ENCODE data around the gene ARHGAP1. TPM values are rescaled to one million over a fixed set of nuclear protein-coding genes. Genes with fewer than 3 reads are reported as not detected.

The ARHGAP1 gene
- total RNA-seq, 2 donors from 2014 or later = 88.1 to 117 TPM

DNA sequence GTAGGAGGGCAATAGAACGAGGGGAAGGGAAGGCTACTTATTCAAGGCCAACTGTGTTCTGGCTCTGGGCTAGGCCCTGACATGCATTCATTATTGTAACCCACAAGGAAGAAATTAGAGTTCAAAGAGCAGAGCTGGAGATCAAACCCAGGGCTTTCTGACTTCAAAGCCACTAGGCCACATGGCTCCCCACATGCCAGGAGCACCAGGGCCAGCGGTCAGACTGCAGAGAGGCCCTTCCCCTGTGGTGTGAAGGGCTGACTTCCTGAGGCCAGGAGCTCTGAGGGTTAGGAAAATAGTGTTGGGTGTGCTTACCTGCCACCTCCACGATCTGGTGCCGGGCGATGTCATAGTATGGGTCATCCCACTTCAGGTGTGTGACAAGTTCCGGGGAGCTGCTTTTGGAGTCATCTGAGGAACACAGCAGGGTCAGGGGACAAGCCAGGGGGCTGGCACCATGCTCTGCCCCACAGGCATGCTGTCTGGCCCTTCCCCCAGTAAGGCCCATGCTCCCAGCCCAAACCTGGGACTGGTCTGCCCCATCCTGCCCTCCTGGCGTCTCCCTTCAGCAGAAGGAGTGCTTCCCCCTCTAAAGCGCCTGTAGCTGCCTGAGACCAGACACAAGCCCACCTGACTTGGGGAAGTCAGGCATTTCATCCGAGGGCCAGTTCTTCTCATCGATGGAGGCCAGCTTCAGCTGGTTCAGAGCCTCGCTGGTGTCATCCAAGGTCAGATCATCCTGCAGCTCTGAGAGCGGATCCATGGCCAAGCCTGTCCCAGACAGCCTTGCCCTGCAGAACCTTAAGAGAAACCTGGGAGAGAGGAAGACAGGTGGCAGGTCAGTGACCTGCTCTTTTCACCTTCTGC lies 4.8 kb downstream of the ARHGAP1 start:
- H3K9me3 ChIP-seq = no peaks in the 10 kb centered on the region
- H3K27ac ChIP-seq = peak overlapping the region; percentile 94 to 96
- H3K36me3 ChIP-seq = peaks cover 42% of the 10 kb centered on the region
- no peaks in the 10 kb centered on the region for H3K27me3 ChIP-seq
- H3K4me3 ChIP-seq = no peak overlapping the region
- DNase-seq (ENCODE audit: low spot score) = no peak
- TF ChIP-seq, protein P1, sequence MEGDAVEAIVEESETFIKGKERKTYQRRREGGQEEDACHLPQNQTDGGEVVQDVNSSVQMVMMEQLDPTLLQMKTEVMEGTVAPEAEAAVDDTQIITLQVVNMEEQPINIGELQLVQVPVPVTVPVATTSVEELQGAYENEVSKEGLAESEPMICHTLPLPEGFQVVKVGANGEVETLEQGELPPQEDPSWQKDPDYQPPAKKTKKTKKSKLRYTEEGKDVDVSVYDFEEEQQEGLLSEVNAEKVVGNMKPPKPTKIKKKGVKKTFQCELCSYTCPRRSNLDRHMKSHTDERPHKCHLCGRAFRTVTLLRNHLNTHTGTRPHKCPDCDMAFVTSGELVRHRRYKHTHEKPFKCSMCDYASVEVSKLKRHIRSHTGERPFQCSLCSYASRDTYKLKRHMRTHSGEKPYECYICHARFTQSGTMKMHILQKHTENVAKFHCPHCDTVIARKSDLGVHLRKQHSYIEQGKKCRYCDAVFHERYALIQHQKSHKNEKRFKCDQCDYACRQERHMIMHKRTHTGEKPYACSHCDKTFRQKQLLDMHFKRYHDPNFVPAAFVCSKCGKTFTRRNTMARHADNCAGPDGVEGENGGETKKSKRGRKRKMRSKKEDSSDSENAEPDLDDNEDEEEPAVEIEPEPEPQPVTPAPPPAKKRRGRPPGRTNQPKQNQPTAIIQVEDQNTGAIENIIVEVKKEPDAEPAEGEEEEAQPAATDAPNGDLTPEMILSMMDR (IDR thresholded peaks at IDR 0.05) = no peak
- peaks cover 0 to 69% of the 10 kb centered on the region in 2 donors for H3K4me1 ChIP-seq

DNA sequence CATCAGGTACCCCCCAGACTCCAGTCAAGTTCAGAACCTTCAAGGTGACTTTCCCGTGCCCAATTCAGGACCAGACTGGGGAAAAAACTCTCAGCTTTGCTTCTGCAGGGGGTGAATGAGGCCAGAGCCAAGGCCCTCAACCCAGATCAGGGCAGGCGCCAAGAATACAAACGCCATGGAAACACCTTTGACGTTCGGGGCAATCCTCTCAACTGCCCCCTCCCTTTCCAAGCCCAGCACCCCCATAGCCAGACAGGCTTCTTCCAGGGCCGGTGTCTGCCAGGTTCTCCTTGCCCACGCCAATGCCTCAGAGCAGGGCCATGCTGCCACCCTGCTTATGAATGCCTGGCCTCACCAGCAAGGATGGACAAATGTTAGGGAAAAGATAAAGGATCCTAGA lies 5.8 kb downstream of the ARHGAP1 start:
- TF ChIP-seq, protein P1 (IDR thresholded peaks at IDR 0.05) = no peak
- no peaks in the 10 kb centered on the region for H3K9me3 ChIP-seq
- H3K4me3 ChIP-seq = no peak overlapping the region
- peaks cover 50% of the 10 kb centered on the region for H3K36me3 ChIP-seq
- no peak for DNase-seq (ENCODE audit: low spot score)
- H3K4me1 ChIP-seq = peaks cover 0 to 66% of the 10 kb centered on the region in 2 donors
- no peaks in the 10 kb centered on the region for H3K27me3 ChIP-seq
- peak overlapping the region; percentile 94 to 96 for H3K27ac ChIP-seq

DNA sequence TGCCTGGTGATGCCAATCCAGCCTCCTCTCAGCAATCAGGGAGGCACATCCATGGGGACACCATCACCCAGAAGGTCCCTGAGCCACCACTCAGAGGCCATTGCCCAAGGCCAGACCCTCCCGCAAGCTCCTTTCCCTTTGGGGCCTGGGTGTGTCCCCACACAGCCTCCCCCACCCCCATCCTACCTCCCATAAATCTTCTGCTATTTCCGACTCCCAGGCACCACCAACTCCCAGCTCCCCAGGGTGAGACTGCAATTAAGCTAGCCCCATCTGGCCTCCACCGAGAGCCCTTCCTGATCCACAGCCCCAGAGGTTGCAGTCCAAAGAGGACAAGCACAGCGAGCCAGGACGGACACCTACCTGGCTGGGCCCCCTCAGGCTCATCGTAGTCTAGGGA lies 6.3 kb downstream of the ARHGAP1 start:
- H3K36me3 ChIP-seq = peaks cover 51% of the 10 kb centered on the region
- TF ChIP-seq, protein P1 (IDR thresholded peaks at IDR 0.05) = no peak

DNA sequence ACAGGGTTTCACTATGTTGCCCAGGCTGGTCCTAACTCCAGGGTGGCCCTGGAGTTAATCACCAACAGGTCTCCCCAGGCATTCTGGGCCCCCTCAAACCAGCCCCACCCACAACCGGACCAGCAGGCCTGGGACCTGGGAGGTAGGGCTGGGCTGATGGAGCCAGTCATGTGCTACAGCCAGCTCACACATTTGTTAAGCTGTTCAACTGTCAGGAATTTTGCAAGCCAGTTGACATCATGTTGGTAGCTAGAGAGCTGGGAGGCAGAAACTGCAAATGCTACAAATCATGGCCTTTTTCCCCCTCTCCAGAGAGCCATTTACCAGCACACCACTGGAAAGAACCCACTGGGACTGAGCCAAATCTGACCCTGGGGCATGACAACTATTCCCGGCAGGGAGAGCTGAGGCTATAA lies 6.8 kb downstream of the ARHGAP1 start:
- Histone ChIP-seq H3K27me3 (no peaks in the 10 kb centered on the region), H3K27ac (peak overlapping the region; percentile 94 to 96), H3K36me3 (peaks cover 51% of the 10 kb centered on the region), H3K4me1 (peaks cover 0 to 56% of the 10 kb centered on the region in 2 donors), H3K4me3 (no peak overlapping the region), H3K9me3 (no peaks in the 10 kb centered on the region)
- DNase-seq (ENCODE audit: low spot score) = no peak
- TF ChIP-seq, protein P1 (IDR thresholded peaks at IDR 0.05) = no peak

More for the DNA sequence above, 6.3 kb downstream of the ARHGAP1 start:
- H3K27me3 ChIP-seq = no peaks in the 10 kb centered on the region
- no peak for DNase-seq (ENCODE audit: low spot score)
- H3K9me3 ChIP-seq = no peaks in the 10 kb centered on the region
- H3K4me1 ChIP-seq = peaks cover 0 to 61% of the 10 kb centered on the region in 2 donors
- H3K4me3 ChIP-seq = no peak overlapping the region
- peak overlapping the region; percentile 94 to 96 for H3K27ac ChIP-seq

DNA sequence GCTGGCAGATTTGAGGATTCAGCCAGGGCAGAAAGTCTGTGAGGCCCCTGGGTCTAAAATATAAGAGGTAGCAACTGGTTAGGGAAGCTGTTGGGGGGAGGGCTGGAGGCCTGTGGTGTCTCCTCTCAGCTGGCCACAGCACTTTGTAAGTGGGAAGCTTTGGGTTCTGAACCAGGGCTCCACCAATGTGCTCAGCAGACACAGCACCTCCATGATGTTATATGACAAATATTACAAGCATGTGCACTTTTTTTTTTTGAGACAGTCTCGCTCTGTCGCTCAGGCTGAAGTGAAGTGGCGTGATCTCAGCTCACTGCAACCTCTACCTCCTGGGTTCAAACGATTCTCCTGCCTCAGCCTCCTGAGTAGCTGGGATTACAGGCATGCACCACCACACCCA lies 8.0 kb downstream of the ARHGAP1 start:
- no peaks in the 10 kb centered on the region for H3K27me3 ChIP-seq
- TF ChIP-seq, protein P1 (IDR thresholded peaks at IDR 0.05) = no peak
- H3K36me3 ChIP-seq = peaks cover 58% of the 10 kb centered on the region
- peaks cover 0 to 55% of the 10 kb centered on the region in 2 donors for H3K4me1 ChIP-seq
- peak overlapping the region in 1 of 2 donors; percentile 38 for H3K27ac ChIP-seq
- DNase-seq (ENCODE audit: low spot score) = no peak
- no peaks in the 10 kb centered on the region for H3K9me3 ChIP-seq
- no peak overlapping the region for H3K4me3 ChIP-seq

All from right atrium auricular region (tissue), 2 donors.